H9 (cell line): ENCODE results near the gene TPPP2. TPM values are rescaled to one million over a fixed set of nuclear protein-coding genes. Genes with fewer than 3 reads are reported as not detected.

Experiments
- DNase-seq: peaks from one replicate; pipeline ENCODE4 v3.0.0-alpha.2; 2017
- H2AFZ ChIP-seq: one replicate; pipeline ENCODE4 v1.6.1; 2013; ENCODE audit warnings: mild to moderate bottlenecking, low read length, control low read depth, moderate library complexity
- H2AK5ac ChIP-seq: 2 replicates; pipeline ENCODE4 v1.6.1; 2013; ENCODE audit warnings: low read length, control low read depth, mixed read lengths; ENCODE audit not compliant: insufficient read length
- H2BK120ac ChIP-seq: one replicate; pipeline ENCODE4 v1.6.1; 2013; ENCODE audit warnings: low read depth, mild to moderate bottlenecking, low read length, control low read depth, inconsistent platforms; ENCODE audit not compliant: poor library complexity, severe bottlenecking
- H2BK12ac ChIP-seq: 2 replicates; pipeline ENCODE4 v1.6.1; 2013; ENCODE audit warnings: low read length, control low read depth, mixed read lengths, low read depth; ENCODE audit not compliant: insufficient read length
- H2BK15ac ChIP-seq: 2 replicates; pipeline ENCODE4 v1.6.1; 2013; ENCODE audit warnings: low read depth, low read length, control low read depth
- H2BK20ac ChIP-seq: one replicate; pipeline ENCODE4 v1.6.1; 2013; ENCODE audit warnings: low read depth, mild to moderate bottlenecking, low read length, control low read depth, inconsistent platforms; ENCODE audit not compliant: poor library complexity, severe bottlenecking
- H2BK5ac ChIP-seq: 2 replicates; pipeline ENCODE4 v1.6.1; 2013; ENCODE audit warnings: low read length, control low read depth, mixed read lengths; ENCODE audit not compliant: insufficient read length
- H3K14ac ChIP-seq: 2 replicates; pipeline ENCODE4 v1.6.1; 2013; ENCODE audit warnings: low read length, control low read depth; ENCODE audit not compliant: insufficient read depth
- H3K18ac ChIP-seq: 2 replicates; pipeline ENCODE4 v1.6.1; 2013; ENCODE audit warnings: low read depth, mild to moderate bottlenecking, mixed read lengths, low read length, control low read depth; ENCODE audit not compliant: insufficient read length
- H3K23ac ChIP-seq: 2 replicates; pipeline ENCODE4 v1.6.1; 2013; ENCODE audit warnings: low read length, control low read depth, mixed read lengths, low read depth; ENCODE audit not compliant: insufficient read length
- H3K23me2 ChIP-seq: 2 replicates; pipeline ENCODE4 v1.6.1; 2013; ENCODE audit warnings: low read depth, mild to moderate bottlenecking, mixed read lengths, low read length, control low read depth; ENCODE audit not compliant: insufficient read length, poor library complexity, severe bottlenecking
- H3K27ac ChIP-seq: 2 replicates; pipeline ENCODE4 v1.5.1; 2013; ENCODE audit warnings: low read length, control low read depth, mixed read lengths, low read depth; ENCODE audit not compliant: insufficient read length
- H3K27me3 ChIP-seq: 2 replicates; pipeline ENCODE4 v1.6.1; 2013; ENCODE audit warnings: low read length, control low read depth, inconsistent platforms; ENCODE audit not compliant: insufficient read depth
- H3K4ac ChIP-seq: 2 replicates; pipeline ENCODE4 v1.6.1; 2013; ENCODE audit warnings: low read depth, mild to moderate bottlenecking, control low read depth, inconsistent platforms, low read length, moderate library complexity
- H3K4me1 ChIP-seq: 2 replicates; pipeline ENCODE4 v1.6.1; 2013; ENCODE audit warnings: low read length, control low read depth, inconsistent platforms; ENCODE audit not compliant: insufficient read depth
- H3K4me2 ChIP-seq: 2 replicates; pipeline ENCODE4 v1.6.1; 2013; ENCODE audit warnings: low read length, control low read depth, mixed read lengths; ENCODE audit not compliant: insufficient read length, insufficient read depth
- H3K56ac ChIP-seq: 2 replicates; pipeline ENCODE4 v1.6.1; 2013; ENCODE audit warnings: low read depth, mild to moderate bottlenecking, mixed read lengths, low read length, control low read depth; ENCODE audit not compliant: insufficient read length
- H3K79me1 ChIP-seq: 2 replicates; pipeline ENCODE4 v1.6.1; 2013; ENCODE audit warnings: low read depth, mild to moderate bottlenecking, moderate library complexity, low read length, control low read depth, inconsistent platforms; ENCODE audit not compliant: insufficient read depth, poor library complexity, severe bottlenecking
- H3K79me2 ChIP-seq: 2 replicates; pipeline ENCODE4 v1.6.1; 2013; ENCODE audit warnings: low read length, control low read depth, inconsistent platforms; ENCODE audit not compliant: insufficient read depth
- H3K9ac ChIP-seq: 2 replicates; pipeline ENCODE4 v1.6.1; 2013; ENCODE audit warnings: low read length, control low read depth, mixed read lengths; ENCODE audit not compliant: insufficient read length; ENCODE audit errors: extremely low read depth
- H3K9me3 ChIP-seq: one replicate; pipeline ENCODE4 v1.6.1; 2013; ENCODE audit warnings: low read depth, low read length, inconsistent platforms; ENCODE audit not compliant: control insufficient read depth
- H3T11ph ChIP-seq: one replicate; pipeline ENCODE4 v1.6.1; 2013; ENCODE audit warnings: mild to moderate bottlenecking, low read length, control low read depth, inconsistent platforms
- H4K20me1 ChIP-seq: one replicate; pipeline ENCODE4 v1.6.1; 2013; ENCODE audit not compliant: control insufficient read depth, insufficient read length, insufficient read depth
- H4K5ac ChIP-seq: 2 replicates; pipeline ENCODE4 v1.6.1; 2013; ENCODE audit warnings: low read depth, mild to moderate bottlenecking, mixed read lengths, low read length, control low read depth; ENCODE audit not compliant: insufficient read length
- H4K8ac ChIP-seq: replicated peaks from 2 replicates; pipeline ENCODE4 v1.6.1; 2013; ENCODE audit warnings: low read length, control low read depth, mixed read lengths, low read depth; ENCODE audit not compliant: insufficient read length
- H4K91ac ChIP-seq: 2 replicates; pipeline ENCODE4 v1.6.1; 2013; ENCODE audit warnings: low read depth, mild to moderate bottlenecking, moderate library complexity, mixed read lengths, low read length, control low read depth; ENCODE audit not compliant: insufficient read length
- H3K27ac Mint-ChIP-seq, 3 experiments: 2 replicates in 2 of 3; 3 replicates in 1 of 3; pipeline ENCODE4 v1.8.0; 2020 to 2021; ENCODE audit warnings: mixed read lengths in 3 of 3, mild to moderate bottlenecking in 1 of 3, moderate library complexity in 1 of 3
- H3K27me3 Mint-ChIP-seq: 2 replicates; pipeline ENCODE4 v1.8.0; 2021; ENCODE audit warnings: low read depth, mild to moderate bottlenecking, moderate library complexity, mixed read lengths
- H3K36me3 Mint-ChIP-seq, 3 experiments: 2 replicates in 2 of 3; 3 replicates in 1 of 3; pipeline ENCODE4 v1.8.0; 2020 to 2021; ENCODE audit warnings: low read depth in 3 of 3, mixed read lengths in 3 of 3; ENCODE audit not compliant: insufficient read depth in 1 of 3
- H3K4me1 Mint-ChIP-seq, 2 experiments: 2 replicates each; pipeline ENCODE4 v1.8.0; 2020; ENCODE audit warnings: mixed read lengths in 2 of 2
- H3K4me3 Mint-ChIP-seq, 2 experiments: 2 replicates in 1 of 2; 3 replicates in 1 of 2; pipeline ENCODE4 v1.8.0; 2020 to 2021; ENCODE audit warnings: mild to moderate bottlenecking in 2 of 2, mixed read lengths in 2 of 2, moderate library complexity in 1 of 2
- H3K9me3 Mint-ChIP-seq, 2 experiments: 2 replicates in 1 of 2; 3 replicates in 1 of 2; pipeline ENCODE4 v1.8.0; 2020; ENCODE audit warnings: mild to moderate bottlenecking in 2 of 2, mixed read lengths in 2 of 2, moderate library complexity in 1 of 2
- CTCF ChIP-seq: fragments of 200-600 bp; sonication (generic); conservative IDR thresholded peaks from 3 replicates; pipeline ENCODE4 v1.8.0; 2021; ENCODE audit warnings: antibody characterized with exemption, mild to moderate bottlenecking
- whole genome bisulfite sequencing: extraction: QIAGEN DNeasy Blood & Tissue Kit; methylation state at CpG from one replicate; pipeline ENCODE4 v1.1.7; 2013; ENCODE audit warnings: missing lambda C conversion rate, low lambda C conversion rate, mixed read lengths; ENCODE audit not compliant: insufficient read length; ENCODE audit errors: extremely low coverage; 5-methylcytosine and 5-hydroxymethylcytosine counted together
- total RNA-seq: library from RNA; stranded (reverse); gene quantifications from 2 replicates; pipeline ENCODE4 v1.2.1, GENCODE V29; 2021

The TPPP2 gene
- total RNA-seq, 1 experiment from 2014 or later, result not detected

- Mint-ChIP-seq H3K27me3 (peaks cover 65% of the 10 kb centered on the region), H3K27ac (peak overlapping the region in 1 of 3 experiments; percentile 93; a peak in 3 of 7 replicates), H3K4me3 (peak overlapping the region; percentile 81 to 96), H3K4me1 (peaks cover 35 to 41% of the 10 kb centered on the region in 2 experiments), H3K36me3 (peaks cover 2 to 6% (median 3%) of the 10 kb centered on the region in 3 experiments; a peak in 3 of 7 replicates), H3K9me3 (no peaks in the 10 kb centered on the region)
- H3K9ac ChIP-seq, result no peak overlapping the region
- WGBS, result no CpG with 5 or more reads among the region's 7 CpGs
- no peak overlapping the region for H3K56ac ChIP-seq
- peak overlapping the region; percentile 76 for H3K4me2 ChIP-seq
- no peak overlapping the region for H2BK12ac ChIP-seq
- no peak overlapping the region for H3K23ac ChIP-seq
- DNase-seq, result no peak
- H4K20me1 ChIP-seq, result no peaks in the 10 kb centered on the region
- peaks cover 4% of the 10 kb centered on the region; the same call in 1 of the 2 replicates for H3K4me1 ChIP-seq
- H3K79me2 ChIP-seq, result no peaks in the 10 kb centered on the region
- H4K5ac ChIP-seq, result no peak overlapping the region
- no peak overlapping the region for H2AK5ac ChIP-seq
- H2BK20ac ChIP-seq, result no peak overlapping the region
- no peaks in the 10 kb centered on the region for H3K79me1 ChIP-seq
- no peak overlapping the region for H3K4ac ChIP-seq
- peak overlapping the region; percentile 24 for H3K18ac ChIP-seq
- H2BK5ac ChIP-seq, result no peak overlapping the region
- no peak overlapping the region for H3K27ac ChIP-seq
- peak overlapping the region; percentile 48; the same call in 1 of the 2 replicates for H3K14ac ChIP-seq
- H3T11ph ChIP-seq, result no peak overlapping the region
- TF ChIP-seq CTCF, result no peak
- no peak overlapping the region for H2BK120ac ChIP-seq
- no peak overlapping the region for H2BK15ac ChIP-seq
- H4K8ac ChIP-seq, result no peak overlapping the region
- peaks cover 12% of the 10 kb centered on the region for H3K23me2 ChIP-seq
- H3K9me3 ChIP-seq, result no peaks in the 10 kb centered on the region
- H3K27me3 ChIP-seq, result peaks cover 8% of the 10 kb centered on the region; the same call in 1 of the 2 replicates
- H4K91ac ChIP-seq, result no peak overlapping the region
- H2AFZ ChIP-seq, result no peak overlapping the region
These were observed 3.6 kb upstream of the TPPP2 start for GRCh38 chr14:21026274-21026987.
